CD4-positive, CD25-positive, alpha-beta regulatory T cell (primary cell): Measurements from ENCODE around the gene MPHOSPH8. TPM values are rescaled to one million over a fixed set of nuclear protein-coding genes. Genes with fewer than 3 reads are reported as not detected.

Experiments used
- ATAC-seq, 2 donors: fragments of 150-1000 bp; cut with Tn5 transposase; one replicate each; pipeline ENCODE4 v1.10.0; 2021; ENCODE audit warnings: low read depth in 2 of 2, moderate number of reproducible peaks in 2 of 2, moderate library complexity in 1 of 2
- DNase-seq, 3 donors: peaks; one replicate each; pipeline versions ENCODE4 v3.0.0 to v3.0.0-alpha.2; 2012 to 2022; ENCODE audit warnings: mixed read lengths in 1 of 3
- H3K27ac ChIP-seq: one replicate; pipeline ENCODE4 v1.7.0; 2013; ENCODE audit warnings: mild to moderate bottlenecking, low read length; ENCODE audit not compliant: insufficient read depth, poor library complexity, severe bottlenecking
- H3K27me3 ChIP-seq: one replicate; pipeline ENCODE4 v1.7.0; 2013; ENCODE audit warnings: low read length; ENCODE audit not compliant: control insufficient read depth, insufficient read depth
- H3K36me3 ChIP-seq: one replicate; pipeline ENCODE4 v1.7.0; 2013; ENCODE audit warnings: mild to moderate bottlenecking, low read length, moderate library complexity; ENCODE audit not compliant: control insufficient read depth, insufficient read depth
- H3K4me1 ChIP-seq: 2 replicates; pipeline ENCODE4 v1.7.0; 2013; ENCODE audit warnings: mild to moderate bottlenecking, low read length; ENCODE audit not compliant: insufficient read depth, control insufficient read depth, poor library complexity, severe bottlenecking
- H3K4me3 ChIP-seq: one replicate; pipeline ENCODE4 v1.7.0; 2013; ENCODE audit warnings: low read depth, mild to moderate bottlenecking, low read length, moderate library complexity
- H3K9me3 ChIP-seq, 2 experiments: 1 replicate in 1 of 2; 2 replicates in 1 of 2; pipeline ENCODE4 v1.7.0; 2013; ENCODE audit warnings: low read length in 2 of 2, mild to moderate bottlenecking in 1 of 2, moderate library complexity in 1 of 2; ENCODE audit not compliant: control insufficient read depth in 2 of 2
- H3K27ac Mint-ChIP-seq, 3 donors: one replicate each; pipeline ENCODE4 v1.8.0; 2020 to 2022; ENCODE audit warnings: mild to moderate bottlenecking in 3 of 3, mixed read lengths in 3 of 3, moderate library complexity in 2 of 3
- H3K27me3 Mint-ChIP-seq: one replicate; pipeline ENCODE4 v1.8.0; 2022; ENCODE audit warnings: mild to moderate bottlenecking, mixed read lengths
- H3K36me3 Mint-ChIP-seq: one replicate; pipeline ENCODE4 v1.8.0; 2020; ENCODE audit warnings: mixed read lengths
- H3K4me1 Mint-ChIP-seq, 4 donors: one replicate each; pipeline ENCODE4 v1.8.0; 2020 to 2022; ENCODE audit warnings: mixed read lengths in 4 of 4, mild to moderate bottlenecking in 1 of 4
- H3K4me3 Mint-ChIP-seq, 4 donors: one replicate each; pipeline ENCODE4 v1.8.0; 2020 to 2022; ENCODE audit warnings: mild to moderate bottlenecking in 4 of 4, mixed read lengths in 4 of 4, moderate library complexity in 3 of 4
- H3K9me3 Mint-ChIP-seq, 7 donors: one replicate each; pipeline ENCODE4 v1.8.0; 2020 to 2022; ENCODE audit warnings: mixed read lengths in 7 of 7, mild to moderate bottlenecking in 3 of 7, moderate library complexity in 2 of 7
- polyA plus RNA-seq, 4 donors: library from polyadenylated mRNA; unstranded; fragments of 300-500 nt; fragmentation: Illumina TruSeq; gene quantifications; one replicate each; pipeline ENCODE4 v1.2.3, GENCODE V29; 2021
- total RNA-seq: library from RNA; stranded (reverse); gene quantifications from one replicate; pipeline ENCODE4 v1.2.3, GENCODE V29; 2022

Gene MPHOSPH8
- total RNA-seq (74.2 TPM), polyA plus RNA-seq (10 to 100 TPM in 3 of 4 donors, 1 to 10 TPM in 1; 9.8 to 13.9 (median 12.5) TPM)

- peaks cover 34% of the 10 kb centered on the region for H3K4me1 ChIP-seq
- Mint-ChIP-seq H3K4me1 (peaks cover 11 to 51% (median 33%) of the 10 kb centered on the region in 4 donors), H3K4me3 (peak within 1 kb of the TSS; percentile 99 to 100 (median 99)), H3K27ac (peak within 1 kb of the TSS; percentile 99 to 100 (median 100)), H3K27me3 (no peaks in the 10 kb centered on the region), H3K36me3 (peaks cover 7% of the 10 kb centered on the region), H3K9me3 (peaks cover 0 to 5% (median 3%) of the 10 kb centered on the region in 7 donors)
- H3K27me3 ChIP-seq = no peaks in the 10 kb centered on the region
- peak within 1 kb of the TSS; percentile 86 for H3K27ac ChIP-seq
- ATAC-seq (peak; percentile 97 to 98), DNase-seq (peak; percentile 90 to 98 (median 93))
- no peaks in the 10 kb centered on the region for H3K9me3 ChIP-seq
- H3K36me3 ChIP-seq = peaks cover 4% of the 10 kb centered on the region
- H3K4me3 ChIP-seq = peak within 1 kb of the TSS; percentile 97
Observed at GRCh38 chr13:19633479-19634255, at the start of gene MPHOSPH8. Gene MPHOSPH8 (plus strand): TSS chr13:19633659. CDS start chr13:19633749, 90 bp downstream.

DNA sequence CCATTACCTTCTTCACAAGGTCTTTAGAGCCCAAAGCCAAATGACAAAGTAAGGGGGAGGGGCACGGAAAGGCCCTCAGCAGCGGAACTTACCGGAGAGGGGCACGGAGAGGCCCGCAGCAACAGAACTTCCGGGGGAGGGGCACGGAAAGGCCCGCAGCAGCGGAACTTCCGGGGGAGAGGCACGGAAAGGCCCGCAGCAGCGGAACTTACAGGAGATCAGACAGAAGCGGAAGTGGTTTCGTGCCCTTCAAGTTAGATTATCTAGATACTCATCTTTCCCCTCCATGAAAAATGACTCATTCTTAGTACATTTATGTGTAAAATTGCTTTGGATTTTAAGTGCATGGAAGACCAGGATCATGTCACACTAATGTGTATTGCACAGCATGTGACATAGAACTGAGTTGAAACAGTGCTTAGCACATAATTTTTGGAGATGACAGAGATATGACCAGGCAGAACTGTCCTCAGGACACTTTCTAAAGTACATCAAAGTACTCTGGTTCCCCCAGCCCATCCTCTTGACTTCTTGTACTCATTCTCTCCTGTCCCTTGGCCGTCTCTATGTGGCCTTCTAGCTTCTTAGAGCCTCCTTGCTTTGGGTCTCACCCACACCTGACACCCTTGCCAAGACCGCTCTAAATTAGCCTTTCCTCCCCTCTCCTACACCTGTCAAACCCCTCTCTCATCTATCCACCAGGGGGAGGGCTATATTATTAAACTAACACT is 46.4 kb upstream of the MPHOSPH8 start:
- peak overlapping the region; percentile 81 to 93 (median 91) for H3K27ac Mint-ChIP-seq
- H3K9me3 Mint-ChIP-seq = peaks cover 0 to 12% (median 7%) of the 10 kb centered on the region in 7 donors
- no peaks in the 10 kb centered on the region for H3K36me3 Mint-ChIP-seq
- peak; percentile 57 to 94 (median 74) for DNase-seq
- ATAC-seq = peak; percentile 83 to 85
- peaks cover 26% of the 10 kb centered on the region for H3K27me3 Mint-ChIP-seq
- H3K4me3 Mint-ChIP-seq = peak overlapping the region; percentile 76 to 85 (median 82)
- H3K27ac ChIP-seq = peak overlapping the region; percentile 74
- peaks cover 0 to 3% of the 10 kb centered on the region in 2 experiments for H3K9me3 ChIP-seq
- peak overlapping the region; percentile 73 for H3K4me3 ChIP-seq
- H3K4me1 ChIP-seq = peaks cover 18% of the 10 kb centered on the region
- H3K27me3 ChIP-seq = peaks cover 4% of the 10 kb centered on the region
- no peaks in the 10 kb centered on the region for H3K36me3 ChIP-seq
- peaks cover 11 to 26% (median 17%) of the 10 kb centered on the region in 4 donors for H3K4me1 Mint-ChIP-seq

DNA sequence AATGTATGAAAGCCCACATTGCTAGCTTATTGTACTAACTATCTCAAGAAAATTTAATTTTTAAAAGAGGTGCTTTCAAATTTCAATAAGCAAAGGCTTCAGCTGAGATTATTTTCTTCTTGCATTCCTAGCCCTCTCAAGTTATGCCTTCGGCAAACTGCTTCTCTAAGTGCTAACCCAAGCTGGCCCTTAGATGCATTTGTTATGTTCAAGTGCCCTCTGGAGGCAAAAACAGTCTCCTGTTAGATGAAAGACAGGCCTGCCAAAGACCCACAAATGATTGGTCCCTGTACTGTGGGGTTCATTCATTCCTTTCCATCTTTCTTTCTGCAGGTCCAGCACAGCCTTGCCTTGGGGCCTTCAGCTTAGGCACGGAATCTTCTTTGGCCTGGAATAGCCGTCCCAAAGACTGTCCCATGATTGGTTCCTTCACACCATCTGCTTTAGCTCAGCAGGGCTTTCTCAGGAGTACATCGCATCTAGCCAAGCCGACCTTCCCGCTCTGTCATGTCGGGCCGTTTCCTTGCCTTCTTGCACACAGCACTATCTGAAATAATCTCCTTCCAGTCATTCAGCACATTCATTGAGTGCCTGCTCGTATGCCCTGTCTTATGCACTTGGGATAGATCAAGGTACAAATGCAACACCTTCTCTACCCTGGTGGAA is 45.7 kb upstream of the MPHOSPH8 start:
- no peak for ATAC-seq
- Histone ChIP-seq H3K4me1 (peaks cover 18% of the 10 kb centered on the region), H3K4me3 (no peak overlapping the region), H3K36me3 (no peaks in the 10 kb centered on the region), H3K27ac (peak overlapping the region; percentile 74), H3K9me3 (peaks cover 0 to 3% of the 10 kb centered on the region in 2 experiments), H3K27me3 (peaks cover 4% of the 10 kb centered on the region)
- Mint-ChIP-seq H3K36me3 (no peaks in the 10 kb centered on the region), H3K9me3 (peaks cover 0 to 10% (median 7%) of the 10 kb centered on the region in 7 donors), H3K4me1 (peaks cover 11 to 26% (median 17%) of the 10 kb centered on the region in 4 donors), H3K4me3 (peak overlapping the region; percentile 66 to 85 (median 79)), H3K27ac (peak overlapping the region; percentile 81 to 93 (median 91)), H3K27me3 (peaks cover 25% of the 10 kb centered on the region)
- peak; percentile 9 to 64 (median 47) for DNase-seq

- Mint-ChIP-seq H3K27ac (peak overlapping the region in 1 of 3 donors; percentile 22), H3K9me3 (peaks cover 0 to 7% (median 1%) of the 10 kb centered on the region in 7 donors), H3K27me3 (peaks cover 20% of the 10 kb centered on the region), H3K4me3 (no peak overlapping the region), H3K36me3 (no peaks in the 10 kb centered on the region), H3K4me1 (peaks cover 11 to 26% (median 17%) of the 10 kb centered on the region in 4 donors)
- H3K4me1 ChIP-seq = peaks cover 18% of the 10 kb centered on the region
- H3K27ac ChIP-seq = no peak overlapping the region
- H3K9me3 ChIP-seq = no peaks in the 10 kb centered on the region
- H3K4me3 ChIP-seq = no peak overlapping the region
- H3K27me3 ChIP-seq = peaks cover 2% of the 10 kb centered on the region
- DNase-seq = no peak
- ATAC-seq = no peak
- no peaks in the 10 kb centered on the region for H3K36me3 ChIP-seq
Observed at GRCh38 chr13:19589312-19589711, 44.1 kb upstream of the MPHOSPH8 start.

GRCh38 chr13:19590423-19590822 is 43.0 kb upstream of the MPHOSPH8 start:
- H3K4me3 Mint-ChIP-seq = no peak overlapping the region
- Histone ChIP-seq H3K36me3 (no peaks in the 10 kb centered on the region), H3K4me1 (peaks cover 18% of the 10 kb centered on the region), H3K27ac (no peak overlapping the region), H3K27me3 (no peaks in the 10 kb centered on the region), H3K4me3 (no peak overlapping the region), H3K9me3 (no peaks in the 10 kb centered on the region)
- H3K27me3 Mint-ChIP-seq = peaks cover 20% of the 10 kb centered on the region
- H3K36me3 Mint-ChIP-seq = no peaks in the 10 kb centered on the region
- ATAC-seq (no peak), DNase-seq (no peak)
- no peak overlapping the region for H3K27ac Mint-ChIP-seq
- H3K9me3 Mint-ChIP-seq = peaks cover 0 to 7% (median 1%) of the 10 kb centered on the region in 7 donors
- H3K4me1 Mint-ChIP-seq = peaks cover 11 to 26% (median 17%) of the 10 kb centered on the region in 4 donors

- Histone ChIP-seq H3K4me3 (no peak overlapping the region), H3K27me3 (peaks cover 2% of the 10 kb centered on the region), H3K36me3 (no peaks in the 10 kb centered on the region), H3K27ac (no peak overlapping the region), H3K9me3 (no peaks in the 10 kb centered on the region), H3K4me1 (peaks cover 10% of the 10 kb centered on the region)
- Mint-ChIP-seq H3K9me3 (peaks cover 0 to 9% (median 0%) of the 10 kb centered on the region in 7 donors), H3K36me3 (no peaks in the 10 kb centered on the region), H3K27me3 (peaks cover 23% of the 10 kb centered on the region), H3K27ac (no peak overlapping the region), H3K4me1 (peaks cover 6 to 16% (median 13%) of the 10 kb centered on the region in 4 donors), H3K4me3 (peak overlapping the region in 1 of 4 donors; percentile 30)
- DNase-seq (no peak), ATAC-seq (no peak)
Observed at GRCh38 chr13:19591864-19592263, 41.6 kb upstream of the MPHOSPH8 start.

- no peak for ATAC-seq
- no peak overlapping the region for H3K4me3 Mint-ChIP-seq
Observed at GRCh38 chr13:19592657-19593180, 40.7 kb upstream of the MPHOSPH8 start.

More at GRCh38 chr13:19592657-19593180, 40.7 kb upstream of the MPHOSPH8 start:
- peaks cover 2% of the 10 kb centered on the region for H3K27me3 ChIP-seq
- no peaks in the 10 kb centered on the region for H3K9me3 ChIP-seq
- no peak for DNase-seq
- peaks cover 2% of the 10 kb centered on the region for H3K4me1 ChIP-seq
- H3K27me3 Mint-ChIP-seq = peaks cover 32% of the 10 kb centered on the region
- peaks cover 0 to 8% (median 6%) of the 10 kb centered on the region in 4 donors for H3K4me1 Mint-ChIP-seq
- H3K36me3 ChIP-seq = no peaks in the 10 kb centered on the region
- H3K4me3 ChIP-seq = no peak overlapping the region
- H3K36me3 Mint-ChIP-seq = no peaks in the 10 kb centered on the region
- H3K9me3 Mint-ChIP-seq = peaks cover 0 to 8% (median 0%) of the 10 kb centered on the region in 7 donors
- H3K27ac Mint-ChIP-seq = no peak overlapping the region
- H3K27ac ChIP-seq = no peak overlapping the region
